ENCODE data around the gene USP13. TPM values are rescaled to one million over a fixed set of nuclear protein-coding genes. Genes with fewer than 3 reads are reported as not detected.

Gene USP13
- total and polyA plus RNA-seq, 2 of the 13 experiments (the other 11 are each of a cell fraction or from before 2014, with no cell fraction given): 15.9 to 36.7 TPM

- TF ChIP-seq GABPA (IDR thresholded peaks at IDR 0.05; ENCODE audit: low read depth, low read length) (no peak), GABPA (CRISPR knock-in tag; IDR thresholded peaks at IDR 0.05; ENCODE audit: low read depth) (peak; percentile 62), ZNF740 (CRISPR knock-in tag; IDR thresholded peaks at IDR 0.05) (no peak), TBP (CRISPR knock-in tag; IDR thresholded peaks at IDR 0.05) (no peak), ZNF766 (CRISPR knock-in tag; IDR thresholded peaks at IDR 0.05; ENCODE audit: borderline replicate concordance) (peak; percentile 35; the same call in 1 of the 2 replicates), PAF1 (CRISPR knock-in tag; IDR thresholded peaks at IDR 0.05) (no peak), ZNF501 (CRISPR knock-in tag; IDR thresholded peaks at IDR 0.05) (no peak; the same call in none of the 2 replicates), DMAP1 (CRISPR knock-in tag; IDR thresholded peaks at IDR 0.05) (no peak), ZNF841 (CRISPR knock-in tag; IDR thresholded peaks at IDR 0.05; ENCODE audit: borderline replicate concordance) (no peak), MBNL3 (CRISPR knock-in tag; conservative IDR thresholded peaks at IDR 0.05) (no peak), ATAD3A (CRISPR knock-in tag; IDR thresholded peaks at IDR 0.05) (no peak), ETV5 (CRISPR knock-in tag; IDR thresholded peaks at IDR 0.05; ENCODE audit: borderline replicate concordance) (peak; percentile 98), CCAR2 (optimal IDR thresholded peaks at IDR 0.05; ENCODE audit: low read depth, low read length) (no peak), ZNF124 (CRISPR knock-in tag; IDR thresholded peaks at IDR 0.05) (no peak), SIX1 (CRISPR knock-in tag; IDR thresholded peaks at IDR 0.05; ENCODE audit: borderline replicate concordance) (no peak; the same call in 1 of the 2 replicates), ZBTB42 (CRISPR knock-in tag; IDR thresholded peaks at IDR 0.05) (no peak), ZBTB20 (CRISPR knock-in tag; IDR thresholded peaks at IDR 0.05; ENCODE audit: borderline replicate concordance, low read depth) (peak; percentile 88; the same call in 1 of the 2 replicates), NCOR1 (IDR thresholded peaks at IDR 0.05; ENCODE audit: borderline replicate concordance, low read length) (peak; percentile 40; the same call in 1 of the 2 replicates), ZSCAN20 (CRISPR knock-in tag; IDR thresholded peaks at IDR 0.05; ENCODE audit: borderline replicate concordance) (peak; percentile 69; the same call in 1 of the 2 replicates), ZNF839 (CRISPR knock-in tag; IDR thresholded peaks at IDR 0.05; ENCODE audit: borderline replicate concordance) (no peak), ZNF20 (CRISPR knock-in tag; IDR thresholded peaks at IDR 0.05) (no peak), HNRNPH1 (optimal IDR thresholded peaks at IDR 0.05; ENCODE audit: low read depth, low read length) (no peak), ZNF121 (CRISPR knock-in tag; IDR thresholded peaks at IDR 0.05) (no peak), CHD4 (IDR thresholded peaks at IDR 0.05; ENCODE audit: borderline replicate concordance, low read length) (no peak), TEAD2 (CRISPR knock-in tag; IDR thresholded peaks at IDR 0.05) (no peak)
- TF ChIP-seq, protein P1, sequence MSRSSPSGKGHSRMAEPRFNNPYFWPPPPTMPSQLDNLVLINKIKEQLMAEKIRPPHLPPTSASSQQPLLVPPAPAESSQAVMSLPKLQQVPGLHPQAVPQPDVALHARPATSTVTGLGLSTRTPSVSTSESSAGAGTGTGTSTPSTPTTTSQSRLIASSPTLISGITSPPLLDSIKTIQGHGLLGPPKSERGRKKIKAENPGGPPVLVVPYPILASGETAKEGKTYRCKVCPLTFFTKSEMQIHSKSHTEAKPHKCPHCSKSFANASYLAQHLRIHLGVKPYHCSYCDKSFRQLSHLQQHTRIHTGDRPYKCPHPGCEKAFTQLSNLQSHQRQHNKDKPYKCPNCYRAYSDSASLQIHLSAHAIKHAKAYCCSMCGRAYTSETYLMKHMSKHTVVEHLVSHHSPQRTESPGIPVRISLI (CRISPR knock-in tag; IDR thresholded peaks at IDR 0.05; ENCODE audit: borderline replicate concordance): no peak; the same call in 1 of the 2 replicates
- TF ChIP-seq, protein P2, sequence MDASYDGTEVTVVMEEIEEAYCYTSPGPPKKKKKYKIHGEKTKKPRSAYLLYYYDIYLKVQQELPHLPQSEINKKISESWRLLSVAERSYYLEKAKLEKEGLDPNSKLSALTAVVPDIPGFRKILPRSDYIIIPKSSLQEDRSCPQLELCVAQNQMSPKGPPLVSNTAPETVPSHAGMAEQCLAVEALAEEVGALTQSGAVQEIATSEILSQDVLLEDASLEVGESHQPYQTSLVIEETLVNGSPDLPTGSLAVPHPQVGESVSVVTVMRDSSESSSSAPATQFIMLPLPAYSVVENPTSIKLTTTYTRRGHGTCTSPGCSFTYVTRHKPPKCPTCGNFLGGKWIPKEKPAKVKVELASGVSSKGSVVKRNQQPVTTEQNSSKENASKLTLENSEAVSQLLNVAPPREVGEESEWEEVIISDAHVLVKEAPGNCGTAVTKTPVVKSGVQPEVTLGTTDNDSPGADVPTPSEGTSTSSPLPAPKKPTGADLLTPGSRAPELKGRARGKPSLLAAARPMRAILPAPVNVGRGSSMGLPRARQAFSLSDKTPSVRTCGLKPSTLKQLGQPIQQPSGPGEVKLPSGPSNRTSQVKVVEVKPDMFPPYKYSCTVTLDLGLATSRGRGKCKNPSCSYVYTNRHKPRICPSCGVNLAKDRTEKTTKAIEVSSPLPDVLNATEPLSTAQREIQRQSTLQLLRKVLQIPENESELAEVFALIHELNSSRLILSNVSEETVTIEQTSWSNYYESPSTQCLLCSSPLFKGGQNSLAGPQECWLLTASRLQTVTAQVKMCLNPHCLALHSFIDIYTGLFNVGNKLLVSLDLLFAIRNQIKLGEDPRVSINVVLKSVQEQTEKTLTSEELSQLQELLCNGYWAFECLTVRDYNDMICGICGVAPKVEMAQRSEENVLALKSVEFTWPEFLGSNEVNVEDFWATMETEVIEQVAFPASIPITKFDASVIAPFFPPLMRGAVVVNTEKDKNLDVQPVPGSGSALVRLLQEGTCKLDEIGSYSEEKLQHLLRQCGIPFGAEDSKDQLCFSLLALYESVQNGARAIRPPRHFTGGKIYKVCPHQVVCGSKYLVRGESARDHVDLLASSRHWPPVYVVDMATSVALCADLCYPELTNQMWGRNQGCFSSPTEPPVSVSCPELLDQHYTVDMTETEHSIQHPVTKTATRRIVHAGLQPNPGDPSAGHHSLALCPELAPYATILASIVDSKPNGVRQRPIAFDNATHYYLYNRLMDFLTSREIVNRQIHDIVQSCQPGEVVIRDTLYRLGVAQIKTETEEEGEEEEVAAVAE (CRISPR knock-in tag; IDR thresholded peaks at IDR 0.05; ENCODE audit: borderline replicate concordance): no peak
Observed at GRCh38 chr3:179739816-179740594, 87.2 kb downstream of the USP13 start (continued).

Measured in HepG2 (cell line).